ENCODE results near the gene RNF144B.

The RNF144B gene

DNA sequence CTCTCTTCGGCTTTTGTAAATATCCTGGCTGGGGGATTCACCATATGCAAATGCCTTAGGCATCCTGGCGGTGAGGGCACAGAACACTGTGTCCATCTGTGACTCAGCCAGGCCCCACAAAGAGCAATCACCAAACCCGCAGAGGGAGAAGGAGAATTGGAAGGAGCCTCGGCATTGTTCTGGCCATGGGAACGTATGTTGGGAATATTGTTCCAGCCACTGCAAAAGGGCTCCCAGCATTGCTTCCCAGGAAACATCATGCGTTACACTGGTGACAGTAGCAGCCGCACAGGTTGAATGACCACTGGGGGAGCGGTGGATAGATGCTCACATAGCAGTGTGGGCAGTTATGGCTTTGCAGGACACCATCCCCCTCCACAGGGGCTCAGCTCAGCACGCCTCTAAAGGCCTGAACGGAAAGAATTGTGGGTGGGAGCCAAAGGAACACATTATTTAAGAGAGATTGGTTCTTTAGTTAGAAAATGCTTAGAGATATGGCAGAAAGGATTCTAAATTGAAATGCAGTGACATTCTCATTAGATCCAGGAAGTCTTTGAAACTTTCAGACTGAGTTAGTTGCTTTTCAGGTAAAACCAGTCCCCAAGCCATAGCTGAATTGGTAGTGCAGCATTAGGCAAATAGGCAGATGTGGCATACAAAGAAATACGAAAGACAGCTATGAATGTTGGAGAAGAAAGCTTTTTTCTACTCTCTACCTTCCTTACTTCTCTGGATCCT lies 104.3 kb downstream of the RNF144B start:
- DNase-seq = no peak

DNA sequence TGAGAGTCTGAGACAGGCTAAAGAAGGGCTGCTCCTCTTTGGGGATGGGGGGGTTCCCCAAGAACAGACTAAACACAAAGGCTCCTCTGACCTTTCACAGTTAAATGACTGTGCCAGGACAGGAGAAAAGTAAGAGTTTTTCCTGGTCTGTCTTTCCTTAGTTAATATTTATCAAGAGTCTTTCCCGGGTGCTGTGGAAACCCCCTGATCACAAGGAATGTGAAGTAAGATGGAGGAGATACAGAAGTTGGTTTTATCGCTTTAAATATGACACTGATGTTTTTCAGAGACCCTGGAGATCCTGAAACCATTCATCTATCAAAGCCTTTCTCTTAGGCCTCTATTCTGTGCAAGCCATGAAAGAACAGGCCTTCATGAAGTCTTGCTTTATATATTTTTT lies 105.8 kb downstream of the RNF144B start:
- no peaks in the 10 kb centered on the region for H3K27me3 ChIP-seq (replicated peaks)
- in situ Hi-C loops (cut with HindIII; ENCODE audit: low pct_ligation_motif_present, low sequenced_read_pairs) = loop anchor here (25.0 kb wide), 1 partner anchor 181 kb away; no protein-coding TSS in a partner anchor
- no peak overlapping the region for H3K4me3 ChIP-seq (ENCODE audit: low read depth, low read length)
- TF ChIP-seq, protein P1, sequence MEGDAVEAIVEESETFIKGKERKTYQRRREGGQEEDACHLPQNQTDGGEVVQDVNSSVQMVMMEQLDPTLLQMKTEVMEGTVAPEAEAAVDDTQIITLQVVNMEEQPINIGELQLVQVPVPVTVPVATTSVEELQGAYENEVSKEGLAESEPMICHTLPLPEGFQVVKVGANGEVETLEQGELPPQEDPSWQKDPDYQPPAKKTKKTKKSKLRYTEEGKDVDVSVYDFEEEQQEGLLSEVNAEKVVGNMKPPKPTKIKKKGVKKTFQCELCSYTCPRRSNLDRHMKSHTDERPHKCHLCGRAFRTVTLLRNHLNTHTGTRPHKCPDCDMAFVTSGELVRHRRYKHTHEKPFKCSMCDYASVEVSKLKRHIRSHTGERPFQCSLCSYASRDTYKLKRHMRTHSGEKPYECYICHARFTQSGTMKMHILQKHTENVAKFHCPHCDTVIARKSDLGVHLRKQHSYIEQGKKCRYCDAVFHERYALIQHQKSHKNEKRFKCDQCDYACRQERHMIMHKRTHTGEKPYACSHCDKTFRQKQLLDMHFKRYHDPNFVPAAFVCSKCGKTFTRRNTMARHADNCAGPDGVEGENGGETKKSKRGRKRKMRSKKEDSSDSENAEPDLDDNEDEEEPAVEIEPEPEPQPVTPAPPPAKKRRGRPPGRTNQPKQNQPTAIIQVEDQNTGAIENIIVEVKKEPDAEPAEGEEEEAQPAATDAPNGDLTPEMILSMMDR (IDR thresholded peaks at IDR 0.05; ENCODE audit: low read depth, low read length, missing control alignments) = no peak
- H3K27ac ChIP-seq = no peak overlapping the region
- H3K36me3 ChIP-seq (replicated peaks) = no peaks in the 10 kb centered on the region
- DNase-seq = no peak

More for the DNA sequence above, 104.3 kb downstream of the RNF144B start:
- TF ChIP-seq, protein P1 (IDR thresholded peaks at IDR 0.05; ENCODE audit: low read depth, low read length, missing control alignments) = peak; percentile 8
- Histone ChIP-seq H3K4me3 (ENCODE audit: low read depth, low read length) (no peak overlapping the region), H3K36me3 (replicated peaks) (no peaks in the 10 kb centered on the region), H3K27me3 (replicated peaks) (no peaks in the 10 kb centered on the region), H3K27ac (no peak overlapping the region)
- in situ Hi-C loops (cut with HindIII; ENCODE audit: low pct_ligation_motif_present, low sequenced_read_pairs) = loop anchor here (25.0 kb wide), 1 partner anchor 179 kb away; no protein-coding TSS in a partner anchor

DNA sequence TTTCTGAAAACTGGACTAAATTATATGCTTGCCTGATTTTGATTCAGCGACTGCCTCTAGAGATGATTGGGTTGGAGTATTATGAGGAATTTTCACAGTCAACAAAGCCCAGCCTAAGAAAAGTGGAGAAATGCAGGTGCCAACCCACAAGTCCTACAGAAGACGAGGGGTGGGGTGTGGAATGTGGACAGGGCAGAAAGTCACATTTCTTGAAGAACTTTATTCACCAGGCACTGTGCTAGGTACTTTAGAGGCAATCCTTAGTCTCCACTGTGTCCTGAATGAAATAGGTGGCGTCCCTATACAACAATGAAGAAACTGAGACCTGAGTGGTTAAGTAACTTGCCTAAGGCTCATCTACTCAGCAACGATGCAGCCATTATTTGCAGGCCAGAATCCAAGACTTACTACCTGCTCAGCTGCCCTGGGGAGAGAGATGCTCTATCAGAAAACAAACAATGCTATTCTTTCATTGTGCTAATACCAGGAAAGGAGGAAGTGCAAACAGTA lies 106.3 kb downstream of the RNF144B start:
- Histone ChIP-seq H3K4me3 (ENCODE audit: low read depth, low read length) (no peak overlapping the region), H3K27me3 (replicated peaks) (no peaks in the 10 kb centered on the region), H3K27ac (no peak overlapping the region), H3K36me3 (replicated peaks) (no peaks in the 10 kb centered on the region)
- in situ Hi-C loops (cut with HindIII; ENCODE audit: low pct_ligation_motif_present, low sequenced_read_pairs) = loop anchor here (25.0 kb wide), 1 partner anchor 181 kb away; no protein-coding TSS in a partner anchor
- TF ChIP-seq, protein P1 (IDR thresholded peaks at IDR 0.05; ENCODE audit: low read depth, low read length, missing control alignments) = no peak
- DNase-seq = no peak

DNA sequence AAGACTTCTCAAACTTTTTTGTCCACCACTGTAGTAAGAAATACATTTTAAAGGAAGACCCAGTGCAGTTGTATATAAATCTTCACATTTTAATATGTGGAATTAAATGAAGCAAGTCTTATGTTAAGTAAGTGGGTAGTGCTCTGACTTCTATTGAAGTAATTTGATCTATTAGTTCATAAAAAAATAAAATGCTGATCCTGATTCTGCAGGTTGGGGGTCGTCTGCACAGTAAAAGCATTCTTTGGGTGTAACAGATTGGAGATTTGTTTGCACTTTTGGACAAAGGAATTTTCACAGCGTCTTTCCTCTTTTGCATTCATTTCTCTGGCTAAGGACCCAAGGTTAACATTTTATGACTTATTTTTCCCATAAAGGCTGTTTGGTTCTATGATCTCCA lies 106.8 kb downstream of the RNF144B start:
- no peaks in the 10 kb centered on the region for H3K27me3 ChIP-seq (replicated peaks)
- no peak overlapping the region for H3K4me3 ChIP-seq (ENCODE audit: low read depth, low read length)
- TF ChIP-seq, protein P1 (IDR thresholded peaks at IDR 0.05; ENCODE audit: low read depth, low read length, missing control alignments) = no peak
- no peak overlapping the region for H3K27ac ChIP-seq
- no peaks in the 10 kb centered on the region for H3K36me3 ChIP-seq (replicated peaks)
- no peak for DNase-seq
- in situ Hi-C loops (cut with HindIII; ENCODE audit: low pct_ligation_motif_present, low sequenced_read_pairs) = loop anchor here (25.0 kb wide), 1 partner anchor 182 kb away; no protein-coding TSS in a partner anchor

DNA sequence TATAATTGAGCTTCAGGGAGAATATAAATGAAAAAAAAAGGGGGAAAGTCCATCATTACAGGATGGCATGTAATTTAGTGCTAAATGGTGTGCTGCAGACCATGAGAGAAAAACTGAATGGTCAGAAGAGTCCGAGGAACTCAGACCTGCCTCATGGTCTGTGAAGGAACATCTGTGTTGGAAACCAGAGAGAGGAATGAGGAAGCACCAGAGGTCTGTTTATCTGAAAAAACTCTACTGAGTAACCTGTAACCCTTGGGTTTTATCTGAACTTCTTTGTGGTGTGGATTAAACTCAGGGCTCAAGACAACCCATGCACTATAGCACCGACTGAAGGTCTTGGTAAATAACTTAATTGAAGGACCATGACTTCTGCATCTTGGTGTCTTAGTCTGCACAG lies 108.1 kb downstream of the RNF144B start:
- in situ Hi-C loops (cut with HindIII; ENCODE audit: low pct_ligation_motif_present, low sequenced_read_pairs) = loop anchor here (25.0 kb wide), 1 partner anchor 183 kb away; no protein-coding TSS in a partner anchor
- no peak for DNase-seq
- Histone ChIP-seq H3K27ac (no peak overlapping the region), H3K36me3 (replicated peaks) (no peaks in the 10 kb centered on the region), H3K27me3 (replicated peaks) (no peaks in the 10 kb centered on the region), H3K4me3 (ENCODE audit: low read depth, low read length) (no peak overlapping the region)
- TF ChIP-seq, protein P1 (IDR thresholded peaks at IDR 0.05; ENCODE audit: low read depth, low read length, missing control alignments) = no peak
